Epidermal melanocyte (primary cell): Measurements from ENCODE around the gene NUP133.

Experiments used
- DNase-seq: peaks from one replicate; pipeline ENCODE4 v3.0.0; 2011; ENCODE audit warnings: low spot score; ENCODE audit not compliant: insufficient read length

Gene NUP133

DNA sequence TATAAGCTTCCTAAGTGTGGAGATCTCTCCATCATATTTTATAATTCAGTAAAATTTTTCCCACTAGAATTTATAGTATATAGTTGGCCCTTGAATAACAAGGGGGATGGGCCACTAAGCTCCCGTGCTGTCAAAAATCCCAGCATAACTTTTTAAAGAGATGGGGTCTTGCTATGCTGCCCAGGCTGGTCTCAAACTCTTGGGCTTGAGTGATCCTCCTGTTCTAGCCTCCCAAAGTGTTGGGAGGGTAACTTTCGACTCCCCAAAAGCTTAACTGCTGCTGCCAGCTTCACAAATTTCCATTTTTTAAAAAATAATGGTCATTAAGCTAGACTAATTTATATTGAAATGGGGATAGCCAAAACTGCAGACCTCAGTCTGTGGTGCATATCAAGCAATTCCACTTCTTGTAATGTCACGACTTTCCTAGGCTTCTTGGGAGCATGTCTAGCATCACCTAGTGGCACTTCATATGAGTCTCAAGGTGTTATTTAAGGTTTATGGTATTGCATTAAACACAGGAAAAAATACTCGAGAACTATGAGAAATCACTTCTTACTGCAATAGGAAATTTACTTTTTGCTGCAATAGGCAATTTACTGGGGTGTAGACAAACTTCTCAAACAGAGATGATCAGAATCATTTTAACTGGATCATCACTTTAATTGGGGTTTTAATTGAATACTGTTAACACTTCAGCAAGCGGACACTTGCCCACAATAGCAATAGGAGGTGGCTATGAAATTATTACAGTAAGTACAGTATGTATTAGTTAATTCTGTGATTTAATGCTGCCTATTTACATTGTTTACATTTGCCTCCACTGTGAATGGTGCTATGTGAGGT lies 55.0 kb downstream of the NUP133 start:
- DNase-seq = no peak

DNA sequence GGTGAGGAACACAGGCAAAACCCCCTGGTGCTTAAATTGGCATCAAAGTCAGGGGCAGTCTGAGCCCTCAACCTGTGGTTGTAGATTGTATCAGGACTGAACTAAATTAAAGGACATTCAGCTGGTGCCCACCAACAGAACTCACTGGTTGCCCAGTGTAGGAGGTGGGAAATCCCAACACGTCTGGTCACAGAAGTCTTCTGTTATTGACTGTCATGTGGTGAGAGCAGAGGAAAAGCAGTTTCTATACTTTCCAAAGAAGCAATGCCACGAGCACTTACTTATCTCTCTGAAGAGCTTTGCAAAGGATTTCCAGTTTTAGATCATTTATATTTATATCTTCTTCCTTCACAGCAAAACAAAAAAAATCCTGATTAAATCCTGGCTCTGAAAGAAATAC lies 59.3 kb downstream of the NUP133 start:
- no peak for DNase-seq

DNA sequence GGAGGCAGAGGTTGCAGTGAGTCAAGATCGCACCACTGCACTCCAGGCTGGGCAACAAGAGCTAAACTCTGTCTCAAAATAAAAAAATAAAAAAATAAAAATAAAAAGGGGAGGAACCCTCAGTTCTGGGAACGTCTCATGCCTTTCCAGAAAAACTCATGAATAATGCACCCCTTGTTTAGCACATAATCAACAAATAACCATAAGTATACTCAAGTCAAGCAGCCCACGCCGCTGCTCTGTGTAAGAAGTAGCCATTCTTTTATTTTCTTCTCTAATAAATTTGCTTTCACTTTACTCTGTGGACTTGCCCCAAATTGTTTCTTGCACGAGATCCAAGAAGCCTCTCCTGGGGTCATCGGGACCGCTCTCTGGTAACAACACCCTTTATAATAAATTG lies 59.8 kb downstream of the NUP133 start:
- DNase-seq = no peak

- DNase-seq = no peak
Observed at GRCh38 chr1:229447809-229448252, 60.3 kb downstream of the NUP133 start.

GRCh38 chr1:229445828-229446227 lies 62.3 kb downstream of the NUP133 start:
- no peak for DNase-seq

DNA sequence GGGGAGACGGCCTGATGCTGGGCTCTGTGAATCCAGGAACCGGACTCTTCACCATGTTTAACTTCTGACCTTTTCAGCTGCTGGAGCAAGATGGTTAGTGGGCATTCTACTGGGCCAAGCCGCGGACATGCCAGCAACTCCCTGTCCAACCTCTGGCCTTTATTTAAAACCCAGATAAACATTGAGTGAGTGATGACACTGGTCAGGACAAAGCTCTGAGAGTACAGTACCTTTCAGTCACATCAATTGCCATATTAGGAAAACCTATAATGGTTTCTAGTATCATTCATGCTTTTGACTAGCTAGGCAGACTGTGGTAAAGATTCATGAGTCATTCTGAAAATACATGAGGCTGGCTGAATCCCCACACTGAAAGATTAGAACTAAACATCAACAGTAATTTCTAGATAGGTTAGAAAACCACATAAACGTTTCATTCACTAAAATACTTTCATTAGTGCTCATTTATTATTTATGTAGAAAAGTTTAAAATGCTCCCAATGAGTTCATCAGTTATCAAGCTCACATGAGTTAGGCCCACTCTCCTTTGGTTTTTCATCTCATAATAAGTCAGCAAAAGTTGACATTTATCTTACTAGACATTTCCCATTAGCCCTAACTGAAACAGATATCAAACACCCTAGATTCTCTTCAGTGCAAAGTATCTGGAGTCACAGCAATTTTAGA lies 67.1 kb downstream of the NUP133 start:
- no peak for DNase-seq

DNA sequence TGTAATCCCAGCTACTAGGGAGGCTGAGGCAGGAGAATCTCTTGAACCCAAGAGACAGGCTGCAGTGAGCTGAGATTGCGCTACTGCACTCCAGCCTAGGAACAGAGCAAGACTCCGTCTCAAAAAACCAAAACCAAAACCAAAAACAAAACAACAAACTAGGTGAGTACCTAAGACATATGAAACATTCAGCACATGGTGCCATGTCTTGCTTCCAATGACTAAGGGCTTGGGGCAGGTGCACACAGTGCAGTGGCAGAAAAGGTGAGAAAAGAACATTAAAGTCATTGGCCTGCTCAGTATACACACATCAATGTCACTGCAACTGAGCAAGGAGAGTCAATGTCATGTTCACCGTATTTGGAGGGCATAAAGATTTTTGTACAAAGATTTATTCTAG lies 70.1 kb downstream of the NUP133 start:
- no peak for DNase-seq

GRCh38 chr1:229437443-229437842 lies 70.7 kb downstream of the NUP133 start:
- DNase-seq = no peak

DNA sequence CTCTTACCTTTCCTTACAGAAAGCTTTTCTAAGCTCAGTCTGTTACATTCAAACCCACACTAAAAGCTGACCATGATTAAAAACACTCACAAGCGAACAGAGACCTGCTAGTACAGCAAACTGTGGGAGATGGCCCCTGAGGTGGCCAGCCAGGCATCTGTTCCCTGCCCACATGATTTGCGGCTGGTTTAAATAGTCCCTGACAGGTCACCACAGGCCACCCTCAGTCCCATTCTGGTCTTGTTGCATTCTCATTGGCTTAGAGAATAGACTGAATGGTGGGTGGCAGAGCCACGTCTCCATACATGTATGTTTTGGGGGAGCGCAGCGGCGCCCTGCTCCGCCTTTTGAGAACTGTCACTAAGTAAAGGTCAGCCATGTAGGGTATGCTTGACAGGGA lies 71.9 kb downstream of the NUP133 start:
- no peak for DNase-seq

GRCh38 chr1:229434641-229435051 lies 73.5 kb downstream of the NUP133 start:
- no peak for DNase-seq

DNA sequence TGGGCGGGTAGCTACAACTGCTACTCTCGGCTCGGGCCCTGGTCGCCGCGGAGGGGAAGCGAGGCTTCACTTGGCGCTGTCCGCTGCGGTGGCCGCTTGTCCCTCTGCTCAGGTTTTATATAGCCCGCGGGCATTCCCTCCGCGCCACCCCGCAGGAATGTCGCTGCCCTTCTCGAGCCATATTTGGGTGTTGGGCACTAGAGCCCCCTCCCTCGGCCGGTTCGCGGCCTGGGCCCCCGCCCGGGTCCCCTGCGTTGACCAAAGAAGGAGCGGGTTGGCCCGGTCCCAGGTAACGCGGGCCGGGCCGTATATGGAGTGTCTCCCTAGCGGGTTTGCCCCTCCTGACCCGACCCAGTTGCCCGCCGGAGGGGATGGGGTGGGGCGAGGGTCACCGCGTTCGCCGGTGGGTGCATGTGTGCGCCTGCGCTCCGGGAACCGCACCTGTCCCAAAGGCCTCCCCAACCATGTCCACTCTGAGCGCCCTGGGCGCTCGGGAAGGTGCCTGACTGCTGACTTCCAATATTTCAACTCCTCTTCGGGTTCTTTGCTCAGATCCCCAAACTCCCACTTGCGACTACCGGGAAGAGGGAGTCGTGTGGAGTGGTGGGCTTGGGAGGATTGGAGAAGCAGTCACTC lies 74.0 kb downstream of the NUP133 start, which contains the start of gene ACTA1:
TSS of gene ACTA1 (minus strand) at position 90 of the 636 bp plus-strand sequence. CDS start 979 bp downstream, outside the sequence.
- no peak for DNase-seq

DNA sequence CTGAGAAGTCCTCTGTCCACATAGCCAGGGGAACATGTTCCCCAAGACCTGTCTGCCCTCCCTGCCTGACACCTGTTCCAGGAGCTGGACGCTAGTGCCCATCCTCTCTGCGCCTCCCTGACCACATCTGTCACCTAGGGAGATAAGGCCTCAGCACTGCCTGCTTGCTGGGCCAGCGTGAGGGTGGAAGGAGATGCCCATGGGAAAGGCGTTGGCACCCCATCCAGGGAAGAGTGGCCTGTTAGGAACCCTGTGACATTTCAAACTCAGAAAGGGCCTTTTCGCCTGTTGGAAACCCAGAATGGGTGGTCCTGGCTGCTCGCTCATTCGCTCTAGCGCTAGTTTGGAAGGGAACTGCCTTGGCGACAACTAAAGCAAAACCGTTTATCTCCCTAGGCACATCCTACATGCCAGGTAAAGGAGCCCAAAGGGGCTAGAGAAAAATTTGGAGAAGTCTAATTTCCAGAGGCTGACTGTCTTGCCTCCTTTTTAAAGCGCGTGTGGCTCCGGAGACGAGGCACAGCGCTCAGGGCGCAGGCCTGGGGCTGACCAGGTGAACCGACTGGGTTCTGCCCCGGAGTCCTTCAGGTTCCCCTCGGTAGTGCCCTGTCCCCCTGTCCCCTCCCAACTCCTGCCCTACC lies 74.7 kb downstream of the NUP133 start:
- DNase-seq = no peak

DNA sequence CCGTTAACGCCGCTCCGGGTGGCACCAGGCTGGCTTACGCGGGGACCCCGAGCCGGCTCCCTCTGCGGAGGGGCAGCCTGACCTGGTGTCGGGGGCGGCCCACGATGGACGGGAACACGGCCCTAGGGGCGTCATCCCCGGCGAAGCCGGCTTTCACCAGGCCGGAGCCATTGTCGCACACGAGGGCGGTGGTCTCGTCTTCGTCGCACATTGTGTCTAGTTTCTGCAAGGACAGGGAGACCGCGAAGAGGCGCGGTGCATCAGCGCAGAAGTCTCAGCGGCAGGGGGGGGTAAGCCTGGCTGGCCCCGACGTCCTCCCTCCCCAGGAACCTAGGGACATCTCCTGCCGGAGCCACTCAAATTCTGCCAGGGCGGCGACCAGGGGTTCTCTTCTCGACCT lies 75.2 kb downstream of the NUP133 start:
- no peak for DNase-seq

GRCh38 chr1:229432116-229432461 lies 76.1 kb downstream of the NUP133 start:
- DNase-seq = no peak

GRCh38 chr1:229431284-229432115 lies 76.6 kb downstream of the NUP133 start:
- DNase-seq = no peak

DNA sequence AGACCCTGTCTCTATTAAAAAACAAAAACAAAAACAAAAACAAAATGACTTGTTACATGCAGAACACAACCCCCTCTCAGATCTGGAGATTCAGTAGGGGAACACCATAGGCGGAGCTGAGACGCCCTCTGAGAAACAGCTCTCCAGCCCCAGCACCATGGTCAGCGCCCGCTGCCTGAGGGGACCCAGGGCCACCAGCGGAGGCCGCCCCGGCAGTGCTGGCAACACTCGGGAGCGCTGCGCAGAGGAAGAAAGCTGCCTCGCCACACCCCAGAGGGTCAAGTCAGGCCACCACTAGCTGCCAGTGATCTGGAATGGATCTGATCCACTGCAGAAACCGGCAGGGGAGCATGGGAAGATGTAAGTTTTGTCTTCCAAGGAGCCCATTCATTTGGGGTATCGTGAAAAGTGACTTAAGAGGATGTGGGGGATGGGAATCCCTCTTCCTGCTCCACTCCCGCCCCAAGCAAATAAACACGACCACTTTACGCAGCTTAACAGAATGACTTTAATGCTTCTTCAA lies 77.3 kb downstream of the NUP133 start:
- DNase-seq = peak; percentile 39

DNA sequence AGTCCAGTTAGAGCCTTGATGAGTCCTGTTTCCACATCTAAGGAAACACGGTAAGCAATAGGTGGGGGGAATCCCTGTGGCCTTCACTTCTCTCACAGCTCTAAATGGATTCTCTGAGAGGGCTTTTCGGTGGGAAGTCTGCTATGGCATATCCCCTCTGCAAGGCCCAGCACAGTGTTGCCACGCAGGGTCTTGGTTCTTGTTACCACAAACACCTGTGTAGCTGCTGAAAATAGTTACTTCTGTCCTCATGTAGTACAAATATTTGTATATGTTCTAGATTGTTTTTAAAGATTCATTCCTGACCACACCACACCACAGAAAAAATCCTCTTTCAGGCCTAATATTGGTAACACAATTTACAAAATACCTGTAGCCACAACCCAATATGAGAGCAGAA lies 79.9 kb downstream of the NUP133 start:
- DNase-seq = no peak

DNA sequence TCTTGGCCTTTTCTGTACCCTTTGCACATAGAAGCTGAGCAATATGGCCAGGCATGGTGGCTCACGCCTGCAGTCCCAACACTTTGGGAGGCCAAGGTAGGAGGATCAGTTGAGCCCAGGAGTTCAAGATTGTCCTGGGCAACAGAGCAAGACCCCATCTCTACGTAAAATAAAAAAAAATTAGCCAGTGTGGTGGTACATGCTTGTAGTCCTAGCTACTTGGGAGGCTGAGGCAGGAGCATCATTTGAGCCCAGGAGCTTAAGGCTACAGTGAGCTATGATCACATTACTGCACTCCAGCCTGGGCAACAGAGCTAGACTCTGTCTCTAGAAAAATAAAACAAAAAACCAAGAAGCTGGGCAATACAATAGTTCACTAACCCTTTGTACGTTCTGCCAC lies 80.6 kb downstream of the NUP133 start:
- DNase-seq = no peak

- no peak for DNase-seq
Observed at GRCh38 chr1:229425564-229426159, 82.5 kb downstream of the NUP133 start.

GRCh38 chr1:229420765-229421164 lies 87.4 kb downstream of the NUP133 start:
- no peak for DNase-seq
